Fibroblast of the aortic adventitia (primary cell): ENCODE measurements around the gene CAPN2. TPM values are rescaled to one million over a fixed set of nuclear protein-coding genes. Genes with fewer than 3 reads are reported as not detected.

Experiments
- DNase-seq: peaks from one replicate; pipeline ENCODE4 v3.0.0-alpha.2; 2010; ENCODE audit warnings: low read depth
- H3K4me3 ChIP-seq: 2 replicates; pipeline ENCODE4 v1.5.1; 2011; ENCODE audit warnings: low read depth, mild to moderate bottlenecking, control low read depth, low read length, moderate library complexity
- total RNA-seq: library from RNA; depleted of rRNA; stranded (reverse); fragments of >200 nt; gene quantifications from 2 replicates; pipeline ENCODE4 v1.2.3, GENCODE V29; 2012; ENCODE audit warnings: low replicate concordance
- TF ChIP-seq, protein P1 (sequence below): IDR thresholded peaks from 2 replicates; pipeline ENCODE4 v1.5.1; 2011; ENCODE audit warnings: mild to moderate bottlenecking, low read length, control low read depth, inconsistent platforms; ENCODE audit not compliant: insufficient read depth

Gene CAPN2
- total RNA-seq, 1 donor: 481 TPM

GRCh38 chr1:223670458-223671159, 41.7 kb upstream of the CAPN2 start:
- H3K4me3 ChIP-seq: no peak overlapping the region
- TF ChIP-seq, protein P1, sequence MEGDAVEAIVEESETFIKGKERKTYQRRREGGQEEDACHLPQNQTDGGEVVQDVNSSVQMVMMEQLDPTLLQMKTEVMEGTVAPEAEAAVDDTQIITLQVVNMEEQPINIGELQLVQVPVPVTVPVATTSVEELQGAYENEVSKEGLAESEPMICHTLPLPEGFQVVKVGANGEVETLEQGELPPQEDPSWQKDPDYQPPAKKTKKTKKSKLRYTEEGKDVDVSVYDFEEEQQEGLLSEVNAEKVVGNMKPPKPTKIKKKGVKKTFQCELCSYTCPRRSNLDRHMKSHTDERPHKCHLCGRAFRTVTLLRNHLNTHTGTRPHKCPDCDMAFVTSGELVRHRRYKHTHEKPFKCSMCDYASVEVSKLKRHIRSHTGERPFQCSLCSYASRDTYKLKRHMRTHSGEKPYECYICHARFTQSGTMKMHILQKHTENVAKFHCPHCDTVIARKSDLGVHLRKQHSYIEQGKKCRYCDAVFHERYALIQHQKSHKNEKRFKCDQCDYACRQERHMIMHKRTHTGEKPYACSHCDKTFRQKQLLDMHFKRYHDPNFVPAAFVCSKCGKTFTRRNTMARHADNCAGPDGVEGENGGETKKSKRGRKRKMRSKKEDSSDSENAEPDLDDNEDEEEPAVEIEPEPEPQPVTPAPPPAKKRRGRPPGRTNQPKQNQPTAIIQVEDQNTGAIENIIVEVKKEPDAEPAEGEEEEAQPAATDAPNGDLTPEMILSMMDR: peak; percentile 43
- DNase-seq: peak; percentile 31

GRCh38 chr1:223674119-223674890, 38.0 kb upstream of the CAPN2 start:
- no peak for DNase-seq
- TF ChIP-seq, protein P1: no peak
- no peak overlapping the region for H3K4me3 ChIP-seq

DNA sequence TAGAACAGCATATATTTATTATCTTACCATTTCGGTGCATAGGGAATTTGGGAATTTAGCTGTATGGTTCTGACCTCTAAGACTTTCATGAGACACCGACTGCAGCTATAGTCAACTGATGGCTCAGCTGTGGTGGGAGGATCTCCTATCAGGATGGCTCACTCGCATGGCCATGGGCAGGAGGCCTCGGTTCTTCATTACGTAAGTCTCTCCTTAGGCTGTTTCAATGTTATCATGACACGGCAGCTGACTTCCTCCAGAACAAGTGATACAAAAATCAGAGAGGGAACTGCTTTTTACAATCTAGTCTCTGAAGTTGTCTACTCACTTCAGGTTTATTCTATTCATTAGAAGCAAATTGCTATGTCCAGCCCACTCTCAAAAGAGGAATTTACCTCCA, 33.5 kb upstream of the CAPN2 start:
- DNase-seq: no peak
- TF ChIP-seq, protein P1: no peak
- no peak overlapping the region for H3K4me3 ChIP-seq

DNA sequence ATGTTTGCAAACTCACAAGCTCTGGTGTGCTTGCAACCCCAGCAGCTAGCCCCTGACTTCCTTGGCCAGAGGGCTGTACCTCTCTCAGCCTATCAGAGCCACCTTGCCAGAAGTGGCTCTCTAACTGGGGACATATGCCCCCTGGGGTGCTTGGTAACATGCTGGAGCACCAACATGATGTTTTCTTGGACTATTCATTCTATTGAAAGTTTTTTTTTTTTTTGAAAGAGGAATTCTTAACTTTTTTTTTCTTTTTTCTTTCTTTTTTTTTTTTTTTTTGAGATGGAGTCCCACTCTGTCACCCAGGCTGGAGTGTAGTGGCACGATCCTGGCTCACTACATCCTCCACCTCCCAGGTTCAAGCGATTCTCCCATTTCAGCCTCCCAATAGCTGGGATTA, 32.2 kb upstream of the CAPN2 start:
- no peak for DNase-seq
- TF ChIP-seq, protein P1: no peak
- H3K4me3 ChIP-seq: no peak overlapping the region

- no peak for DNase-seq
- no peak overlapping the region for H3K4me3 ChIP-seq
- TF ChIP-seq, protein P1: no peak
These were observed 29.8 kb upstream of the CAPN2 start for GRCh38 chr1:223682502-223682901.

DNA sequence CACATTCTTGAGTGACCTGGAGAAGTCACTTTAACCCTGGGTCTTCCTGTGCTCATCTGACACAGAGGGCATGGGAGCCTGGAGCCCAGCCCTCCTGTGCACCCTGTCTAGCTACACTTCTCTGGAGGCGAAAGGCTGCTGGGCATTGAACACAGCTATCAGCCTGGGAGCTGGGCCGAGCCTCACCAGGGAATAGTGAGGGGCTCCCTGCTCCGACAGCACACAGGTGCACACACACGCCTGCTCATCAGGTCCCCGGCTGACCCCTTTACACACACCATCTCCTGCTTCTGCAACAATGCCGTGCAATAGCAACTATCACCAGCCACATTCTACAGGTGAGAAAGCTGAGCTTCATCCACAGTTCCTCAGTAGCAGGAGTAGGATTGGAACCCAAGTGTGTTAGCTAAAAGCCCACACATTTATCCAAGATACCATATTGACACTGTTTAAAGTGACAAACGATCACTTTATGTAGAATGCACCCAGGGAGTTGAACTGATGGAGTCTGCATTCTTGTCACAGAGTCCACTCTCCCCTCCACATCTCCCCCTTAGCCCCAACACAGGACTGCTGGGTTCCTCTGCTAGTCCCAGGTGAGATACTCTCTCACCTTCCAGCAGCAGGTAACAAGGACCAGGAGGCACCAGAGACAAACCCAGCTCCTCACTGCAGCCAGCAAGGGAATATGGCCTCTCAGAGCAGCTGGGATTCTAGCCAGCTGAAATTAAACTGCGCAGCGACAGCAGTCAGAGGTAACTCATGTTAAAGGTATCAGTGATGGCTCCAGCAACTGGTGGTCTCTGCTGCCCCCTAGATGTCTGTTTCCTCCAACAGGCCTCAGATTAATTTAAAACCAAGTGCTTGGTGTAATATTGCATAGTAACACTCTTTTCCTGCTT, 28.5 kb upstream of the CAPN2 start:
- TF ChIP-seq, protein P1: peak; percentile 70
- DNase-seq: peak; percentile 65

More for the DNA sequence above, 28.5 kb upstream of the CAPN2 start:
- no peak overlapping the region for H3K4me3 ChIP-seq
